Superior temporal gyrus (tissue), 1 donor: Measurements from ENCODE around the gene ZFAND4.
"Not testable (repeated sequence)": the region's sequence is repeated elsewhere in the genome, so short reads cannot be mapped to it uniquely, and the experiment has no call there.

Experiments
- DNase-seq: peaks from one replicate; pipeline ENCODE4 v3.0.0-alpha.2; 2016; ENCODE audit errors: extremely low spot score

The ZFAND4 gene

GRCh38 chr10:45672181-45673073 is at the start of gene ZFAND4:
TSS of gene ZFAND4 (minus strand) at chr10:45672772. CDS start at chr10:45663725, 9,047 bp downstream.
- DNase-seq, result peak; percentile 91

- not testable (repeated sequence) for DNase-seq
Measured at GRCh38 chr10:45721503-45721902, 48.9 kb upstream of the ZFAND4 start.

GRCh38 chr10:45717642-45718041 is 45.1 kb upstream of the ZFAND4 start:
- not testable (repeated sequence) for DNase-seq

- DNase-seq, result not testable (repeated sequence)
Measured at GRCh38 chr10:45717053-45717452, 44.5 kb upstream of the ZFAND4 start.

- DNase-seq, result not testable (repeated sequence)
Measured at GRCh38 chr10:45711223-45711622, 38.7 kb upstream of the ZFAND4 start.

- DNase-seq, result not testable (repeated sequence)
Measured at GRCh38 chr10:45710200-45710796, 37.7 kb upstream of the ZFAND4 start.

- DNase-seq, result not testable (repeated sequence)
Measured at GRCh38 chr10:45678467-45678866, 5.9 kb upstream of the ZFAND4 start.

GRCh38 chr10:45675388-45675787 is 2.8 kb upstream of the ZFAND4 start:
- DNase-seq, result no peak

- peak; percentile 5 for DNase-seq
Measured at GRCh38 chr10:45673074-45673648, 589 bp upstream of the ZFAND4 start.

- DNase-seq, result not testable (repeated sequence)
Measured at GRCh38 chr10:45671300-45671699, 1.3 kb downstream of the ZFAND4 start.

- DNase-seq, result not testable (repeated sequence)
Measured at GRCh38 chr10:45669897-45670296, 2.7 kb downstream of the ZFAND4 start.

GRCh38 chr10:45660876-45661411 is 11.6 kb downstream of the ZFAND4 start:
- no peak for DNase-seq

GRCh38 chr10:45657033-45657926 is 15.3 kb downstream of the ZFAND4 start:
- no peak for DNase-seq

GRCh38 chr10:45655219-45655618 is 17.4 kb downstream of the ZFAND4 start:
- no peak for DNase-seq

- not testable (repeated sequence) for DNase-seq
Measured at GRCh38 chr10:45654753-45655141, 17.8 kb downstream of the ZFAND4 start.

GRCh38 chr10:45653454-45653853 is 19.1 kb downstream of the ZFAND4 start:
- no peak for DNase-seq

GRCh38 chr10:45652511-45652910 is 20.1 kb downstream of the ZFAND4 start:
- no peak for DNase-seq

GRCh38 chr10:45649296-45649695 is 23.3 kb downstream of the ZFAND4 start:
- DNase-seq, result no peak

- no peak for DNase-seq
Measured at GRCh38 chr10:45647118-45647517, 25.5 kb downstream of the ZFAND4 start.

- DNase-seq, result no peak
Measured at GRCh38 chr10:45646384-45647050, 26.1 kb downstream of the ZFAND4 start.

- no peak for DNase-seq
Measured at GRCh38 chr10:45644527-45644926, 28.0 kb downstream of the ZFAND4 start.
